Hepatocyte (in vitro differentiated cells): ENCODE measurements around the gene JAM3. TPM values are rescaled to one million over a fixed set of nuclear protein-coding genes. Genes with fewer than 3 reads are reported as not detected.

ENCODE experiments used
- DNase-seq: peaks from one replicate; pipeline ENCODE4 v3.0.0-alpha.2; 2016; ENCODE audit warnings: low spot score
- H2AFZ ChIP-seq: fragments of 200-600 bp; sonication (generic); 2 replicates; pipeline ENCODE4 v1.6.0; 2016; ENCODE audit warnings: antibody characterized with exemption, mild to moderate bottlenecking
- H3K27ac ChIP-seq: fragments of 200-600 bp; sonication (generic); 2 replicates; pipeline ENCODE4 v1.5.1; 2016; ENCODE audit warnings: mild to moderate bottlenecking
- H3K27me3 ChIP-seq: fragments of 200-600 bp; sonication (generic); 2 replicates; pipeline ENCODE4 v1.6.1; 2016
- H3K36me3 ChIP-seq: fragments of 200-600 bp; sonication (generic); replicated peaks from 2 replicates; pipeline ENCODE4 v1.5.1; 2016; ENCODE audit warnings: low read depth; ENCODE audit not compliant: insufficient read depth
- H3K4me1 ChIP-seq: fragments of 200-600 bp; sonication (generic); 2 replicates; pipeline ENCODE4 v1.5.1; 2016; ENCODE audit warnings: mild to moderate bottlenecking, moderate library complexity; ENCODE audit not compliant: insufficient read depth
- H3K4me2 ChIP-seq: fragments of 200-600 bp; sonication (generic); 2 replicates; pipeline ENCODE4 v1.6.0; 2016
- H3K4me3 ChIP-seq: fragments of 200-600 bp; sonication (generic); 2 replicates; pipeline ENCODE4 v1.5.1; 2016; ENCODE audit warnings: mild to moderate bottlenecking
- H3K79me2 ChIP-seq: fragments of 200-600 bp; sonication (generic); 2 replicates; pipeline ENCODE4 v1.6.0; 2017; ENCODE audit warnings: mild to moderate bottlenecking
- H3K9me2 ChIP-seq: fragments of 200-600 bp; sonication (generic); replicated peaks from 2 replicates; pipeline ENCODE4 v1.6.0; 2017; ENCODE audit warnings: mild to moderate bottlenecking; ENCODE audit not compliant: insufficient read depth
- H3K9me3 ChIP-seq: fragments of 200-600 bp; sonication (generic); 2 replicates; pipeline ENCODE4 v1.5.1; 2016; ENCODE audit warnings: low read depth, mild to moderate bottlenecking
- H4K20me1 ChIP-seq: fragments of 200-600 bp; sonication (generic); 2 replicates; pipeline ENCODE4 v1.6.0; 2016; ENCODE audit warnings: mild to moderate bottlenecking; ENCODE audit not compliant: insufficient read depth, poor library complexity, severe bottlenecking
- EZH2 ChIP-seq: fragments of 200-600 bp; sonication (generic); IDR thresholded peaks from 2 replicates; pipeline ENCODE4 v1.6.1; 2016; ENCODE audit warnings: antibody characterized with exemption, mild to moderate bottlenecking, borderline replicate concordance
- EZH2phosphoT487 ChIP-seq: fragments of 200-600 bp; sonication (generic); IDR thresholded peaks from one replicate; pipeline ENCODE4 v1.6.1; 2018; ENCODE audit warnings: antibody characterized with exemption, mild to moderate bottlenecking, low read depth, moderate library complexity; ENCODE audit not compliant: unreplicated experiment, severe bottlenecking
- WGBS: methylation state at CpG from one replicate; pipeline ENCODE4 v1.1.6; 2016; ENCODE audit warnings: low lambda C conversion rate; ENCODE audit errors: missing lambda C conversion rate; 5-methylcytosine and 5-hydroxymethylcytosine counted together
- polyA plus RNA-seq: library from polyadenylated mRNA; unstranded; fragments of >200 nt; fragmentation: Nextera tagmentation; extraction: Ambion mirVana; gene quantifications from 2 replicates; pipeline ENCODE4 v1.2.1, GENCODE V29; 2016
- total RNA-seq: library from RNA; depleted of rRNA; stranded (reverse); fragments of >200 nt; gene quantifications from 2 replicates; pipeline ENCODE4 v1.2.3, GENCODE V29; 2014
- TF ChIP-seq, protein P1 (sequence below): fragments of 200-600 bp; sonication (generic); IDR thresholded peaks from 2 replicates; pipeline ENCODE4 v1.5.1; 2016; ENCODE audit warnings: antibody characterized with exemption, mild to moderate bottlenecking; ENCODE audit not compliant: poor library complexity

The JAM3 gene
- total and polyA plus RNA-seq, 2 experiments from 2014 or later: 20.3 to 23.6 TPM

DNA sequence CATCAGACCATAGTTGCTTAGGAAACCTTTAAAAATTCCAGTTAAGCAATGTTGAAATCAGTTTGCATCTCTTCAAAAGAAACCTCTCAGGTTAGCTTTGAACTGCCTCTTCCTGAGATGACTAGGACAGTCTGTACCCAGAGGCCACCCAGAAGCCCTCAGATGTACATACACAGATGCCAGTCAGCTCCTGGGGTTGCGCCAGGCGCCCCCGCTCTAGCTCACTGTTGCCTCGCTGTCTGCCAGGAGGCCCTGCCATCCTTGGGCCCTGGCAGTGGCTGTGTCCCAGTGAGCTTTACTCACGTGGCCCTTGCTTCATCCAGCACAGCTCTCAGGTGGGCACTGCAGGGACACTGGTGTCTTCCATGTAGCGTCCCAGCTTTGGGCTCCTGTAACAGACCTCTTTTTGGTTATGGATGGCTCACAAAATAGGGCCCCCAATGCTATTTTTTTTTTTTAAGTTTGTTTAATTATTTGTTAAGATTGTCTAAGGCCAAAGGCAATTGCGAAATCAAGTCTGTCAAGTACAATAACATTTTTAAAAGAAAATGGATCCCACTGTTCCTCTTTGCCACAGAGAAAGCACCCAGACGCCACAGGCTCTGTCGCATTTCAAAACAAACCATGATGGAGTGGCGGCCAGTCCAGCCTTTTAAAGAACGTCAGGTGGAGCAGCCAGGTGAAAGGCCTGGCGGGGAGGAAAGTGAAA lies 81.5 kb downstream of the JAM3 start:
- Histone ChIP-seq H3K4me2 (no peak overlapping the region), H3K4me3 (no peak overlapping the region), H3K9me2 (no peaks in the 10 kb centered on the region), H3K9me3 (no peaks in the 10 kb centered on the region), H2AFZ (no peak overlapping the region), H3K27ac (no peak overlapping the region), H4K20me1 (no peaks in the 10 kb centered on the region), H3K36me3 (no peaks in the 10 kb centered on the region), H3K27me3 (no peaks in the 10 kb centered on the region), H3K4me1 (no peaks in the 10 kb centered on the region), H3K79me2 (no peaks in the 10 kb centered on the region)
- TF ChIP-seq EZH2: no peak
- TF ChIP-seq EZH2phosphoT487: no peak
- TF ChIP-seq, protein P1, sequence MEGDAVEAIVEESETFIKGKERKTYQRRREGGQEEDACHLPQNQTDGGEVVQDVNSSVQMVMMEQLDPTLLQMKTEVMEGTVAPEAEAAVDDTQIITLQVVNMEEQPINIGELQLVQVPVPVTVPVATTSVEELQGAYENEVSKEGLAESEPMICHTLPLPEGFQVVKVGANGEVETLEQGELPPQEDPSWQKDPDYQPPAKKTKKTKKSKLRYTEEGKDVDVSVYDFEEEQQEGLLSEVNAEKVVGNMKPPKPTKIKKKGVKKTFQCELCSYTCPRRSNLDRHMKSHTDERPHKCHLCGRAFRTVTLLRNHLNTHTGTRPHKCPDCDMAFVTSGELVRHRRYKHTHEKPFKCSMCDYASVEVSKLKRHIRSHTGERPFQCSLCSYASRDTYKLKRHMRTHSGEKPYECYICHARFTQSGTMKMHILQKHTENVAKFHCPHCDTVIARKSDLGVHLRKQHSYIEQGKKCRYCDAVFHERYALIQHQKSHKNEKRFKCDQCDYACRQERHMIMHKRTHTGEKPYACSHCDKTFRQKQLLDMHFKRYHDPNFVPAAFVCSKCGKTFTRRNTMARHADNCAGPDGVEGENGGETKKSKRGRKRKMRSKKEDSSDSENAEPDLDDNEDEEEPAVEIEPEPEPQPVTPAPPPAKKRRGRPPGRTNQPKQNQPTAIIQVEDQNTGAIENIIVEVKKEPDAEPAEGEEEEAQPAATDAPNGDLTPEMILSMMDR: no peak
- WGBS: 96% methylated on average over 12 of the region's 12 CpGs
- no peak for DNase-seq

DNA sequence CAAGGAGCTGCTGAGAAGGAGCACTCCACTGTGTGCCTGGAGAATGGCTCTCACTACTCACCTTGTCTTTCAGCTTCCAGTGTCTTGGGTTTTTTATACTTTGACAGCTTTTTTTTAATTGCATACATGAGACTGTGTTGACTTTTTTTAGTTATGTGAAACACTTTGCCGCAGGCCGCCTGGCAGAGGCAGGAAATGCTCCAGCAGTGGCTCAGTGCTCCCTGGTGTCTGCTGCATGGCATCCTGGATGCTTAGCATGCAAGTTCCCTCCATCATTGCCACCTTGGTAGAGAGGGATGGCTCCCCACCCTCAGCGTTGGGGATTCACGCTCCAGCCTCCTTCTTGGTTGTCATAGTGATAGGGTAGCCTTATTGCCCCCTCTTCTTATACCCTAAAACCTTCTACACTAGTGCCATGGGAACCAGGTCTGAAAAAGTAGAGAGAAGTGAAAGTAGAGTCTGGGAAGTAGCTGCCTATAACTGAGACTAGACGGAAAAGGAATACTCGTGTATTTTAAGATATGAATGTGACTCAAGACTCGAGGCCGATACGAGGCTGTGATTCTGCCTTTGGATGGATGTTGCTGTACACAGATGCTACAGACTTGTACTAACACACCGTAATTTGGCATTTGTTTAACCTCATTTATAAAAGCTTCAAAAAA lies 82.3 kb downstream of the JAM3 start:
- H2AFZ ChIP-seq: no peak overlapping the region
- no peaks in the 10 kb centered on the region for H4K20me1 ChIP-seq
- no peak overlapping the region for H3K4me2 ChIP-seq
- DNase-seq: no peak
- H3K36me3 ChIP-seq: no peaks in the 10 kb centered on the region
- H3K79me2 ChIP-seq: no peaks in the 10 kb centered on the region
- TF ChIP-seq, protein P1: no peak
- no peak for TF ChIP-seq EZH2
- TF ChIP-seq EZH2phosphoT487: no peak
- H3K9me2 ChIP-seq: no peaks in the 10 kb centered on the region
- H3K9me3 ChIP-seq: no peaks in the 10 kb centered on the region
- no peak overlapping the region for H3K4me3 ChIP-seq
- no peaks in the 10 kb centered on the region for H3K4me1 ChIP-seq
- H3K27ac ChIP-seq: no peak overlapping the region
- no peaks in the 10 kb centered on the region for H3K27me3 ChIP-seq
- 94% methylated on average over 10 of the region's 10 CpGs for WGBS

DNA sequence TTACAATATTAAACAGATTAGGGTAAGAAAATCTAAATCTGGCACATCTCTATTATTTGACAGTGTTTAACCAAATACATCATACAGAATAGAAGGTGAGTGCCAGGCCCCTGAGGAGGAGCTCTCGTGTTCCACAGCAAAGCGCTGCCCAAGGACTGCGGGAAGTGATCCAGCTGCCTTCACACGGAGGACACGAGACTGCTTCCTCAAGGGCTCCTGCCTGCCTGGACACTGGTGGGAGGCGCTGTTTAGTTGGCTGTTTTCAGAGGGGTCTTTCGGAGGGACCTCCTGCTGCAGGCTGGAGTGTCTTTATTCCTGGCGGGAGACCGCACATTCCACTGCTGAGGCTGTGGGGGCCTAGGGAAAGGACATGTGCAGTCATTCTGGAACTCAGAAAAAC lies 83.8 kb downstream of the JAM3 start:
- H3K4me2 ChIP-seq: no peak overlapping the region
- H2AFZ ChIP-seq: no peak overlapping the region
- H3K4me1 ChIP-seq: peaks cover 3% of the 10 kb centered on the region
- H3K27ac ChIP-seq: no peak overlapping the region
- H3K27me3 ChIP-seq: no peaks in the 10 kb centered on the region
- no peaks in the 10 kb centered on the region for H3K9me3 ChIP-seq
- DNase-seq: no peak
- no peaks in the 10 kb centered on the region for H3K79me2 ChIP-seq
- H4K20me1 ChIP-seq: no peaks in the 10 kb centered on the region
- no peaks in the 10 kb centered on the region for H3K36me3 ChIP-seq
- no peak overlapping the region for H3K4me3 ChIP-seq
- 91% methylated on average over 9 of the region's 9 CpGs for WGBS
- no peak for TF ChIP-seq EZH2
- no peak for TF ChIP-seq EZH2phosphoT487
- TF ChIP-seq, protein P1: no peak
- H3K9me2 ChIP-seq: no peaks in the 10 kb centered on the region
